HepG2 (cell line): Measurements from ENCODE around the gene ITPK1. TPM values are rescaled to one million over a fixed set of nuclear protein-coding genes. Genes with fewer than 3 reads are reported as not detected.

Experiments
- BCL6 ChIP-seq: IDR thresholded peaks from 2 replicates; pipeline ENCODE4 v1.6.1; 2016; ENCODE audit warnings: missing genetic modification reagents, missing compliant biosample characterization
- CENPX ChIP-seq: sonication (generic); formaldehyde crosslinking; IDR thresholded peaks from 2 replicates; pipeline ENCODE4 v1.9.0; 2021; ENCODE audit warnings: mild to moderate bottlenecking, missing genetic modification reagents, moderate library complexity
- FOXA3 ChIP-seq: IDR thresholded peaks from 2 replicates; pipeline ENCODE4 v1.6.1; 2016; ENCODE audit warnings: missing genetic modification reagents, missing compliant biosample characterization
- FOXK1 ChIP-seq: sonication (generic); formaldehyde crosslinking; IDR thresholded peaks from 2 replicates; pipeline ENCODE4 v1.4.0; 2020; ENCODE audit warnings: low read depth, missing genetic modification reagents, borderline replicate concordance
- MBNL3 ChIP-seq: fragments of 250-450 bp; sonication (Bioruptor Pico); conservative IDR thresholded peaks from 2 replicates; pipeline ENCODE4 v1.8.0; 2022; ENCODE audit warnings: mild to moderate bottlenecking, inconsistent platforms
- NCOA2 ChIP-seq: sonication (generic); formaldehyde crosslinking; IDR thresholded peaks from 2 replicates; pipeline ENCODE4 v1.8.0; 2022; ENCODE audit warnings: inconsistent platforms
- NR2F1 ChIP-seq, 2 experiments: fragments of 450-650 bp in 1 of 2; formaldehyde crosslinking in 1 of 2; IDR thresholded peaks; 2 replicates each; pipeline versions ENCODE4 v1.5.0 to v1.6.1; 2016 to 2020; ENCODE audit warnings: mild to moderate bottlenecking in 1 of 2, missing compliant biosample characterization in 1 of 2, missing genetic modification reagents in 1 of 2, moderate library complexity in 1 of 2
- NR2F6 ChIP-seq, 2 experiments: IDR thresholded peaks; 2 replicates each; pipeline ENCODE4 v1.6.1; 2016; ENCODE audit warnings: antibody characterized with exemption in 1 of 2, mild to moderate bottlenecking in 1 of 2
- PAXIP1 ChIP-seq: sonication (generic); formaldehyde crosslinking; conservative IDR thresholded peaks from 2 replicates; pipeline ENCODE4 v1.4.0; 2020; ENCODE audit warnings: mild to moderate bottlenecking, missing genetic modification reagents, moderate library complexity
- RXRB ChIP-seq: IDR thresholded peaks from 2 replicates; pipeline ENCODE4 v1.6.1; 2016; ENCODE audit warnings: borderline replicate concordance, missing genetic modification reagents, missing compliant biosample characterization
- ZBTB33 ChIP-seq: sonication (generic); formaldehyde crosslinking; IDR thresholded peaks from 2 replicates; pipeline ENCODE4 v1.4.0; 2020; ENCODE audit warnings: missing genetic modification reagents
- polyA plus RNA-seq, 8 experiments: library from polyadenylated mRNA; depleted of rRNA in 3 of 8; stranded (reverse) in 7 of 8; unstranded in 1 of 8; fragments of >200 nt; fragmentation: Illumina TruSeq in 4 of 8; extraction: Trizol in 4 of 8; gene quantifications; 2 replicates each; pipeline versions ENCODE4 v1.2.1 to v1.2.3, GENCODE V29; 2011 to 2016; ENCODE audit warnings: low read depth in 4 of 8, missing spikeins in 1 of 8, mixed read lengths in 1 of 8; ENCODE audit not compliant: insufficient read depth in 1 of 8
- total RNA-seq, 5 experiments: library from RNA; depleted of rRNA; stranded (reverse); fragments of >200 nt; fragmentation: Illumina TruSeq; extraction: Trizol; gene quantifications; 2 replicates each; pipeline ENCODE4 v1.2.3, GENCODE V29; 2016; ENCODE audit warnings: low read depth in 1 of 5
- TF ChIP-seq, protein P1 (sequence below): sonication (generic); formaldehyde crosslinking; IDR thresholded peaks from 2 replicates; pipeline ENCODE4 v1.4.0; 2020; ENCODE audit warnings: mild to moderate bottlenecking, missing genetic modification reagents
- TF ChIP-seq, protein P2 (sequence below): IDR thresholded peaks from 2 replicates; pipeline ENCODE4 v1.6.1; 2018; ENCODE audit warnings: missing genetic modification reagents, mild to moderate bottlenecking, missing compliant biosample characterization
- TF ChIP-seq, protein P3 (sequence below): IDR thresholded peaks from 2 replicates; pipeline ENCODE4 v1.6.1; 2016

ITPK1 gene
- total and polyA plus RNA-seq, 2 of the 13 experiments (the other 11 are each of a cell fraction or from before 2014, with no cell fraction given): 20.5 to 47.5 TPM

DNA sequence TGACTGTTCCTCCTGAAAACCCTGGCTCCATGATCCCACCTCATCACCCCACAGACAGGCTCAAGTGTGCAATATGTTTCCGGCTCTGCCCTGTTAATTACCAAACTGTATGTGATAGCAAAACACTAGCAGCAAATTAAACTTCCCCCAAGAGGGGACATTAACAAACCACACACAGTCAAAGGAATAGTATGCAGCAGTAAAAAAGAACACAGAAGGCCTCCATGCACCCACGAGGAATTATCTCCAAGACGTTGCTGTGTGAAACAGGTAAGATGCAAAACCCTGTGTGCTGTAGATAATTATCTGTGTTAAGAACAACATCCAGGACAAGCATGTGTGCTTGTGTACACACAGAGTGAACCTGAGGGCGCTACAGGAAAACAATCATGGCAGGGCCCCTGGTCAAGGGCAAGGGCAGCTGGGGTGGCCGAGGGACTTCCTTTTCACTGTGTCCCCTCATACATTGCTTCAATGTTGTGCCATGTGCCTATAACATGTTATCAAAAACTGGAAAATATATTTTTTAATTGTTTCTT, 35.8 kb downstream of the ITPK1 start (continued):
- TF ChIP-seq, protein P1, sequence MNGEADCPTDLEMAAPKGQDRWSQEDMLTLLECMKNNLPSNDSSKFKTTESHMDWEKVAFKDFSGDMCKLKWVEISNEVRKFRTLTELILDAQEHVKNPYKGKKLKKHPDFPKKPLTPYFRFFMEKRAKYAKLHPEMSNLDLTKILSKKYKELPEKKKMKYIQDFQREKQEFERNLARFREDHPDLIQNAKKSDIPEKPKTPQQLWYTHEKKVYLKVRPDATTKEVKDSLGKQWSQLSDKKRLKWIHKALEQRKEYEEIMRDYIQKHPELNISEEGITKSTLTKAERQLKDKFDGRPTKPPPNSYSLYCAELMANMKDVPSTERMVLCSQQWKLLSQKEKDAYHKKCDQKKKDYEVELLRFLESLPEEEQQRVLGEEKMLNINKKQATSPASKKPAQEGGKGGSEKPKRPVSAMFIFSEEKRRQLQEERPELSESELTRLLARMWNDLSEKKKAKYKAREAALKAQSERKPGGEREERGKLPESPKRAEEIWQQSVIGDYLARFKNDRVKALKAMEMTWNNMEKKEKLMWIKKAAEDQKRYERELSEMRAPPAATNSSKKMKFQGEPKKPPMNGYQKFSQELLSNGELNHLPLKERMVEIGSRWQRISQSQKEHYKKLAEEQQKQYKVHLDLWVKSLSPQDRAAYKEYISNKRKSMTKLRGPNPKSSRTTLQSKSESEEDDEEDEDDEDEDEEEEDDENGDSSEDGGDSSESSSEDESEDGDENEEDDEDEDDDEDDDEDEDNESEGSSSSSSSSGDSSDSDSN (CRISPR knock-in tag): no peak
- TF ChIP-seq, protein P2, sequence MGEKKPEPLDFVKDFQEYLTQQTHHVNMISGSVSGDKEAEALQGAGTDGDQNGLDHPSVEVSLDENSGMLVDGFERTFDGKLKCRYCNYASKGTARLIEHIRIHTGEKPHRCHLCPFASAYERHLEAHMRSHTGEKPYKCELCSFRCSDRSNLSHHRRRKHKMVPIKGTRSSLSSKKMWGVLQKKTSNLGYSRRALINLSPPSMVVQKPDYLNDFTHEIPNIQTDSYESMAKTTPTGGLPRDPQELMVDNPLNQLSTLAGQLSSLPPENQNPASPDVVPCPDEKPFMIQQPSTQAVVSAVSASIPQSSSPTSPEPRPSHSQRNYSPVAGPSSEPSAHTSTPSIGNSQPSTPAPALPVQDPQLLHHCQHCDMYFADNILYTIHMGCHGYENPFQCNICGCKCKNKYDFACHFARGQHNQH (CRISPR knock-in tag): peak; percentile 64; the same call in 1 of the 2 replicates
- TF ChIP-seq PAXIP1 (CRISPR knock-in tag) (peak; percentile 65), NR2F1 (CRISPR knock-in tag; IDR thresholded peaks at IDR 0.05) (0 out of 4 replicates have a peak, but pooled peaks of 1 of the 2 experiments have one; percentile 36), NR2F6 (IDR thresholded peaks at IDR 0.05) (peak; percentile 60; the same call in 1 of the 2 replicates), NR2F6 (CRISPR knock-in tag; IDR thresholded peaks at IDR 0.05) (peak; percentile 39), MBNL3 (CRISPR knock-in tag) (no peak), NCOA2 (CRISPR knock-in tag) (0 out of 2 replicates have a peak, but pooled peaks have one; percentile 40), CENPX (CRISPR knock-in tag) (no peak), FOXA3 (peak; percentile 91), RXRB (CRISPR knock-in tag) (peak; percentile 86), ZBTB33 (peak; percentile 93), FOXK1 (peak; percentile 67; the same call in 1 of the 2 replicates), BCL6 (CRISPR knock-in tag) (peak; percentile 66)
- TF ChIP-seq, protein P3, sequence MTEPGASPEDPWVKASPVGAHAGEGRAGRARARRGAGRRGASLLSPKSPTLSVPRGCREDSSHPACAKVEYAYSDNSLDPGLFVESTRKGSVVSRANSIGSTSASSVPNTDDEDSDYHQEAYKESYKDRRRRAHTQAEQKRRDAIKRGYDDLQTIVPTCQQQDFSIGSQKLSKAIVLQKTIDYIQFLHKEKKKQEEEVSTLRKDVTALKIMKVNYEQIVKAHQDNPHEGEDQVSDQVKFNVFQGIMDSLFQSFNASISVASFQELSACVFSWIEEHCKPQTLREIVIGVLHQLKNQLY (CRISPR knock-in tag): 0 out of 2 replicates have a peak, but pooled peaks have one; percentile 57
